ENCODE data around the gene IL6ST. TPM values are rescaled to one million over a fixed set of nuclear protein-coding genes. Genes with fewer than 3 reads are reported as not detected.

The IL6ST gene
- polyA plus RNA-seq, 1 experiment: 448 TPM

DNA sequence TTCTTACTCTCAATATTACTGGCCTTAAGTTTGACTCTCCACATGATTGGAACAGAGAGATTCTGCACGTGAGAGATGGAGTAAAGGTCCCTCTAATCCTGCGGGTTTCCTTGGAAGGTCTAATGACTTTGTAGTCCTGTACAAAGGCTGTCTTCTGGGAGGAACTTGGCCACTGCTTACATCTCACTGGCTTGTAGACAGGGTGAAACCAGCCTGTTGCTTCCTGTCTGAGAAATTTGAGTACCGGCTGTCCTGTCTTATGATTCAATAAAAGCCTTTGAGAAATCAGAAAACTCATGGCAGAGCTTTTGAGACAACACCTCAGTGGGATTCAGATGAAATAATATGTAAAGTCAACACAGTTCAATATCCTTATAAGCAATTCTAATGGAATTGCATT, 100.6 kb downstream of the IL6ST start:
- Histone ChIP-seq H3K27ac (ENCODE audit: low read depth, low read length) (no peak overlapping the region), H3K27me3 (ENCODE audit: control insufficient read depth, insufficient read depth, low read length) (no peaks in the 10 kb centered on the region), H3K4me3 (ENCODE audit: low read depth, low read length) (no peak overlapping the region), H3K9me3 (ENCODE audit: control insufficient read depth, insufficient read depth, low read length) (no peaks in the 10 kb centered on the region)
- ChIA-PET CTCF (no interaction called here), POLR2A (no interaction called here)
- no peak for DNase-seq (ENCODE audit: low read depth, low spot score)
- TF ChIP-seq, protein P1, sequence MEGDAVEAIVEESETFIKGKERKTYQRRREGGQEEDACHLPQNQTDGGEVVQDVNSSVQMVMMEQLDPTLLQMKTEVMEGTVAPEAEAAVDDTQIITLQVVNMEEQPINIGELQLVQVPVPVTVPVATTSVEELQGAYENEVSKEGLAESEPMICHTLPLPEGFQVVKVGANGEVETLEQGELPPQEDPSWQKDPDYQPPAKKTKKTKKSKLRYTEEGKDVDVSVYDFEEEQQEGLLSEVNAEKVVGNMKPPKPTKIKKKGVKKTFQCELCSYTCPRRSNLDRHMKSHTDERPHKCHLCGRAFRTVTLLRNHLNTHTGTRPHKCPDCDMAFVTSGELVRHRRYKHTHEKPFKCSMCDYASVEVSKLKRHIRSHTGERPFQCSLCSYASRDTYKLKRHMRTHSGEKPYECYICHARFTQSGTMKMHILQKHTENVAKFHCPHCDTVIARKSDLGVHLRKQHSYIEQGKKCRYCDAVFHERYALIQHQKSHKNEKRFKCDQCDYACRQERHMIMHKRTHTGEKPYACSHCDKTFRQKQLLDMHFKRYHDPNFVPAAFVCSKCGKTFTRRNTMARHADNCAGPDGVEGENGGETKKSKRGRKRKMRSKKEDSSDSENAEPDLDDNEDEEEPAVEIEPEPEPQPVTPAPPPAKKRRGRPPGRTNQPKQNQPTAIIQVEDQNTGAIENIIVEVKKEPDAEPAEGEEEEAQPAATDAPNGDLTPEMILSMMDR (IDR thresholded peaks at IDR 0.05; ENCODE audit: low read depth, low read length): no peak

DNA sequence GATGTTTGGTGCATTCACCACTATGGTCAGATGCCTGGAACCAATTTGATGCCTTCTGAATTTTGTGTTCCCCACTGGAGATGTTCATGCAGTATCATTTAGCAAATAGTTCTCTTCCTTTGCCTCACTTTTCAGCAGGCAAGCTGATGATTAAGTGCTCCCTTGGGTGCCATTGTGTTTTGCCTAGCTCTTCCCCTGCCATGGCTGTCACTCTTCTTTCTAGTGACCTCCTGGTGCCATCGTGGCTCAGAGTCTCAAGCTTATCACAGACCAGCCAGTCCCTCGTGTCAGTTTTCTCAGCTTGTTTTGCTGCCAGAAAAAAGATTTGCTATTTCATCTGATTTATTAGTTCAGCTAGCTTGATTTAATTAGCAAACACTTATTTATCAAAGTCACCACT, 102.3 kb downstream of the IL6ST start:
- POLR2A ChIA-PET: no interaction called here
- TF ChIP-seq, protein P1 (IDR thresholded peaks at IDR 0.05; ENCODE audit: low read depth, low read length): no peak
- DNase-seq (ENCODE audit: low read depth, low spot score): no peak
- no peaks in the 10 kb centered on the region for H3K27me3 ChIP-seq (ENCODE audit: control insufficient read depth, insufficient read depth, low read length)
- H3K4me3 ChIP-seq (ENCODE audit: low read depth, low read length): no peak overlapping the region
- H3K9me3 ChIP-seq (ENCODE audit: control insufficient read depth, insufficient read depth, low read length): no peaks in the 10 kb centered on the region
- no peak overlapping the region for H3K27ac ChIP-seq (ENCODE audit: low read depth, low read length)
- CTCF ChIA-PET: interaction anchor here (0.9 kb wide), 1 partner anchor 309 kb away, joined by 3 read pairs; no protein-coding TSS in a partner anchor

DNA sequence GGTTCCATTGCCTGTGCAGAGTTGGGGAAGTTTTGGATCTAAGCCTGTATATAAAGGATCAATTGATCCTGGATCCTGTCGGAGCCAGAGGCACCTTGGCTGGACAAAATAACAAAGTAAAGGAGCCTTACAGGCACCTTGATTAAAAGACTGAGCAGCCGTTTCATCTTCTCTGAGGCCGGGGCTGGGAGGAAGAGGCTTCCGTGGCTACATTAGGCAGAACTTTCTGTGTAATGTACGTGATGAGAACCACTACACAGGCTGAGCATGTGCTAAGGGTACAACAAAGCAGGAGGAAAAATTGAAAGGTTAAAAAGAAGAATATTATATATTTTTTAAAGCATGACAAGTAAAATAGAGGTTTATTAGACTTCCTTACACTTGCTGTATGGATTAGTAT, 106.6 kb downstream of the IL6ST start:
- CTCF ChIA-PET: interaction anchor here (0.6 kb wide), 1 partner anchor 9 kb away, joined by 3 read pairs; no protein-coding TSS in a partner anchor
- DNase-seq (ENCODE audit: low read depth, low spot score): no peak
- POLR2A ChIA-PET: interaction anchor here (0.6 kb wide), 1 partner anchor 490 kb away, joined by 6 read pairs; no protein-coding TSS in a partner anchor

GRCh38 chr5:55885359-55885758, 109.4 kb downstream of the IL6ST start:
- ChIA-PET POLR2A (no interaction called here), CTCF (no interaction called here)
- H3K27ac ChIP-seq (ENCODE audit: low read depth, low read length): no peak overlapping the region
- no peaks in the 10 kb centered on the region for H3K27me3 ChIP-seq (ENCODE audit: control insufficient read depth, insufficient read depth, low read length)
- TF ChIP-seq, protein P1 (IDR thresholded peaks at IDR 0.05; ENCODE audit: low read depth, low read length): no peak
- H3K4me3 ChIP-seq (ENCODE audit: low read depth, low read length): no peak overlapping the region
- no peaks in the 10 kb centered on the region; the same call in 1 of the 2 replicates for H3K9me3 ChIP-seq (ENCODE audit: control insufficient read depth, insufficient read depth, low read length)
- no peak for DNase-seq (ENCODE audit: low read depth, low spot score)

More for the DNA sequence above, 106.6 kb downstream of the IL6ST start:
- TF ChIP-seq, protein P1 (IDR thresholded peaks at IDR 0.05; ENCODE audit: low read depth, low read length): no peak
- H3K4me3 ChIP-seq (ENCODE audit: low read depth, low read length): no peak overlapping the region
- no peaks in the 10 kb centered on the region for H3K9me3 ChIP-seq (ENCODE audit: control insufficient read depth, insufficient read depth, low read length)
- H3K27ac ChIP-seq (ENCODE audit: low read depth, low read length): no peak overlapping the region
- no peaks in the 10 kb centered on the region for H3K27me3 ChIP-seq (ENCODE audit: control insufficient read depth, insufficient read depth, low read length)

Small RNAs within 50 kb of the gene (small RNA-seq; reads per million reads assigned to genes)
- gene AC016596.1 (ENCODE audit: insufficient read length, low read depth) (not detected), gene RF01210 (ENCODE audit: insufficient read length, low read depth) (not detected)

Other genes starting within 250 kb of the IL6ST start
- gene IL31RA, start 143.6 kb downstream of the IL6ST start, polyA plus RNA-seq (2011; rRNA removed): 1.5 and 1.9 TPM in 2 replicates
- not detected in 2 replicates for gene ANKRD55, start 238.4 kb upstream of the IL6ST start, polyA plus RNA-seq (2011; rRNA removed)